HG02610 (cell line): ENCODE measurements around the gene SAMD4A.

Source experiments
- ATAC-seq: cut with Tn5 transposase; IDR thresholded peaks from one replicate; pipeline ENCODE4 v1.9.1; 2021; ENCODE audit warnings: mild to moderate bottlenecking, moderate library complexity; ENCODE audit not compliant: unreplicated experiment

Gene SAMD4A

GRCh38 chr14:54566410-54567223 lies at the start of gene SAMD4A:
SAMD4A (plus strand) TSS chr14:54567128; CDS start chr14:54567917, 789 bp downstream.
- ATAC-seq: peak; percentile 33

- no peak for ATAC-seq
These were observed 42.5 kb upstream of the SAMD4A start for GRCh38 chr14:54524410-54524809.

GRCh38 chr14:54528973-54529372 lies 38.0 kb upstream of the SAMD4A start:
- no peak for ATAC-seq

- no peak for ATAC-seq
These were observed 37.1 kb upstream of the SAMD4A start for GRCh38 chr14:54529811-54530210.

- ATAC-seq: peak; percentile 88
These were observed 34.6 kb upstream of the SAMD4A start for GRCh38 chr14:54532111-54533012.

- ATAC-seq: peak; percentile 9
These were observed 33.8 kb upstream of the SAMD4A start for GRCh38 chr14:54533100-54533499.

- no peak for ATAC-seq
These were observed 31.8 kb upstream of the SAMD4A start for GRCh38 chr14:54535126-54535525.

- ATAC-seq: no peak
These were observed 31.3 kb upstream of the SAMD4A start for GRCh38 chr14:54535646-54536045.

- ATAC-seq: no peak
These were observed 29.3 kb upstream of the SAMD4A start for GRCh38 chr14:54537651-54538050.

GRCh38 chr14:54538055-54538454 lies 28.9 kb upstream of the SAMD4A start:
- ATAC-seq: no peak

GRCh38 chr14:54547583-54547982 lies 19.3 kb upstream of the SAMD4A start:
- no peak for ATAC-seq

GRCh38 chr14:54548491-54548890 lies 18.4 kb upstream of the SAMD4A start:
- ATAC-seq: no peak

GRCh38 chr14:54549862-54550261 lies 17.1 kb upstream of the SAMD4A start:
- no peak for ATAC-seq

GRCh38 chr14:54550514-54550913 lies 16.4 kb upstream of the SAMD4A start:
- ATAC-seq: no peak

GRCh38 chr14:54554401-54554800 lies 12.5 kb upstream of the SAMD4A start:
- ATAC-seq: no peak

GRCh38 chr14:54555651-54556050 lies 11.3 kb upstream of the SAMD4A start:
- ATAC-seq: no peak

- no peak for ATAC-seq
These were observed 10.4 kb upstream of the SAMD4A start for GRCh38 chr14:54556535-54556934.

GRCh38 chr14:54562334-54562733 lies 4.6 kb upstream of the SAMD4A start:
- no peak for ATAC-seq

GRCh38 chr14:54564071-54564867 lies 2.7 kb upstream of the SAMD4A start:
- no peak for ATAC-seq

- peak; percentile 35 for ATAC-seq
These were observed 1.8 kb upstream of the SAMD4A start for GRCh38 chr14:54564868-54565784.
